ENCODE results near the gene RIPOR3. TPM values are rescaled to one million over a fixed set of nuclear protein-coding genes. Genes with fewer than 3 reads are reported as not detected.

Gene RIPOR3
- total and polyA plus RNA-seq, 9 of the 15 experiments (the other 6 are each of a cell fraction or from before 2014, with no cell fraction given), result 3.3 to 62.7 (median 21.4) TPM

DNA sequence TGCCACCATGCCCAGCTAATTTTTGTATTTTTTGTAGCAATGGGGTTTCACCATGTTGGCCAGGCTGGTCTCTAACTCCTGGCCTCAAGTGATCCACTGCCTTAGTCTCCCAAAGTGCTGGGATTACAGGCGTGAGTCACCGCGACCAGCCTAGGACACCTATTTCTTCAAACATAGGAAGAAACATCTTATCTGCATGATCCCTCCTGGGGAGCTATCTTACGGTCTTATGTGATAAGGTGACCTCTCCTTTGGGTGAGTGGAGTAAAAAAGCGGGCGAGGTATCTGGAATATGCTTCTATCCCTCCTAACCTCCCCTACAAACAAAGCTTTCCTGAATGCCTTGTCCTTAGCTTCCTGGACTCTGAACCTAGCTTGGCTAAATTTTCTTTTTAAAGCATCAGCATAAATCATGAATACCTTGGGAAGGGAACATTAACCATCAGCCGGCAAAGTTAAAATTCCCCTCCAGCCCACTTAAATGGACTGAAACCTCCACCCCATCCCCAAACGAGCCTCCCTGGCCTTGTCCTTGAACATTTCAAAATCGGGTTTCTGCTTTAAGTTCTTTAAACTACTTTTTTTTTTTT, 24.5 kb downstream of the RIPOR3 start (continued):
- TF ChIP-seq ZHX1 (conservative IDR thresholded peaks at IDR 0.05; ENCODE audit: low read length) (no peak), ZBTB1 (CRISPR knock-in tag; IDR thresholded peaks at IDR 0.05; ENCODE audit: borderline replicate concordance, low read depth) (no peak), FOXM1 (IDR thresholded peaks at IDR 0.05; ENCODE audit: low read depth) (peak; percentile 45; the same call in 1 of the 2 replicates), FOXM1 (CRISPR knock-in tag; IDR thresholded peaks at IDR 0.05; ENCODE audit: low read depth) (no peak), POLR2A (conservative IDR thresholded peaks at IDR 0.05) (no peak), CC2D1A (IDR thresholded peaks at IDR 0.05) (no peak), SRSF1 (IDR thresholded peaks at IDR 0.05; ENCODE audit: low read depth, low read length) (no peak), CEBPG (CRISPR knock-in tag; IDR thresholded peaks at IDR 0.05) (no peak), CEBPG (tag; conservative IDR thresholded peaks at IDR 0.05 in 1 of 2, IDR thresholded peaks at IDR 0.05 in 1 of 2) (no peak), NFATC3 (IDR thresholded peaks at IDR 0.05) (no peak), COPS2 (conservative IDR thresholded peaks at IDR 0.05) (no peak), ZNF57 (CRISPR knock-in tag; IDR thresholded peaks at IDR 0.05) (no peak), TEAD2 (tag; IDR thresholded peaks at IDR 0.05) (no peak), FIP1L1 (IDR thresholded peaks at IDR 0.05; ENCODE audit: low read depth, low read length, poor library complexity, severe bottlenecking) (no peak), KDM5B (IDR thresholded peaks at IDR 0.05; ENCODE audit: insufficient replicate concordance, low read depth, low read length) (no peak), FUS (optimal IDR thresholded peaks at IDR 0.05; ENCODE audit: low read depth, low read length) (no peak), ZNF699 (CRISPR knock-in tag; IDR thresholded peaks at IDR 0.05; ENCODE audit: insufficient replicate concordance) (no peak), ZNF324 (CRISPR knock-in tag; IDR thresholded peaks at IDR 0.05) (no peak), CBX8 (IDR thresholded peaks at IDR 0.05; ENCODE audit: borderline replicate concordance, extremely low read depth, low read depth, low read length, poor library complexity, severe bottlenecking) (no peak), ZNF586 (CRISPR knock-in tag; conservative IDR thresholded peaks at IDR 0.05) (no peak), MTA2 (IDR thresholded peaks at IDR 0.05; ENCODE audit: low read depth) (peak; percentile 43; the same call in 1 of the 2 replicates), ZC3H4 (CRISPR knock-in tag; IDR thresholded peaks at IDR 0.05; ENCODE audit: borderline replicate concordance) (no peak), KDM2B (CRISPR knock-in tag; IDR thresholded peaks at IDR 0.05) (no peak)
- TF ChIP-seq, protein P1, sequence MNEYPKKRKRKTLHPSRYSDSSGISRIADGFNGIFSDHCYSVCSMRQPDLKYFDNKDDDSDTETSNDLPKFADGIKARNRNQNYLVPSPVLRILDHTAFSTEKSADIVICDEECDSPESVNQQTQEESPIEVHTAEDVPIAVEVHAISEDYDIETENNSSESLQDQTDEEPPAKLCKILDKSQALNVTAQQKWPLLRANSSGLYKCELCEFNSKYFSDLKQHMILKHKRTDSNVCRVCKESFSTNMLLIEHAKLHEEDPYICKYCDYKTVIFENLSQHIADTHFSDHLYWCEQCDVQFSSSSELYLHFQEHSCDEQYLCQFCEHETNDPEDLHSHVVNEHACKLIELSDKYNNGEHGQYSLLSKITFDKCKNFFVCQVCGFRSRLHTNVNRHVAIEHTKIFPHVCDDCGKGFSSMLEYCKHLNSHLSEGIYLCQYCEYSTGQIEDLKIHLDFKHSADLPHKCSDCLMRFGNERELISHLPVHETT (CRISPR knock-in tag; conservative IDR thresholded peaks at IDR 0.05 in 1 of 2, IDR thresholded peaks at IDR 0.05 in 1 of 2), result no peak
- TF ChIP-seq, protein P2, sequence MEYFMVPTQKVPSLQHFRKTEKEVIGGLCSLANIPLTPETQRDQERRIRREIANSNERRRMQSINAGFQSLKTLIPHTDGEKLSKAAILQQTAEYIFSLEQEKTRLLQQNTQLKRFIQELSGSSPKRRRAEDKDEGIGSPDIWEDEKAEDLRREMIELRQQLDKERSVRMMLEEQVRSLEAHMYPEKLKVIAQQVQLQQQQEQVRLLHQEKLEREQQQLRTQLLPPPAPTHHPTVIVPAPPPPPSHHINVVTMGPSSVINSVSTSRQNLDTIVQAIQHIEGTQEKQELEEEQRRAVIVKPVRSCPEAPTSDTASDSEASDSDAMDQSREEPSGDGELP (CRISPR knock-in tag; IDR thresholded peaks at IDR 0.05; ENCODE audit: borderline replicate concordance), result no peak

Data from K562 (cell line).